WTC11 (cell line): Measurements from ENCODE around the gene RFX3. TPM values are rescaled to one million over a fixed set of nuclear protein-coding genes. Genes with fewer than 3 reads are reported as not detected.

Source experiments
- AFF4 ChIP-seq: sonication (generic); formaldehyde crosslinking; IDR thresholded peaks from 2 replicates; pipeline ENCODE4 v1.8.1; 2023; ENCODE audit warnings: mild to moderate bottlenecking, missing genetic modification reagents, borderline replicate concordance
- ARID4B ChIP-seq: sonication (generic); formaldehyde crosslinking; IDR thresholded peaks from 2 replicates; pipeline ENCODE4 v1.8.0; 2023; ENCODE audit warnings: missing genetic modification reagents, mild to moderate bottlenecking, borderline replicate concordance
- CREB1 ChIP-seq: sonication (generic); formaldehyde crosslinking; IDR thresholded peaks from 2 replicates; pipeline ENCODE4 v1.8.0; 2023; ENCODE audit warnings: mild to moderate bottlenecking, missing genetic modification reagents
- FOXP4 ChIP-seq: sonication (generic); formaldehyde crosslinking; IDR thresholded peaks from 2 replicates; pipeline ENCODE4 v1.8.0; 2022; ENCODE audit warnings: mild to moderate bottlenecking, missing genetic modification reagents
- GTF2I ChIP-seq: fragments of 250-450 bp; sonication (Bioruptor Pico); conservative IDR thresholded peaks from 2 replicates; pipeline ENCODE4 v1.4.0; 2021; ENCODE audit warnings: mild to moderate bottlenecking
- MLX ChIP-seq: sonication (generic); formaldehyde crosslinking; IDR thresholded peaks from 2 replicates; pipeline ENCODE4 v1.8.1; 2023; ENCODE audit warnings: mild to moderate bottlenecking, missing genetic modification reagents, moderate library complexity
- MYBL2 ChIP-seq: sonication (generic); formaldehyde crosslinking; IDR thresholded peaks from 2 replicates; pipeline ENCODE4 v1.8.1; 2023; ENCODE audit warnings: mild to moderate bottlenecking, moderate library complexity, missing genetic modification reagents
- NR1H2 ChIP-seq: sonication (generic); formaldehyde crosslinking; IDR thresholded peaks from 2 replicates; pipeline ENCODE4 v1.9.0; 2021; ENCODE audit warnings: mild to moderate bottlenecking, moderate library complexity, missing genetic modification reagents
- NR2C2 ChIP-seq: sonication (generic); formaldehyde crosslinking; IDR thresholded peaks from 2 replicates; pipeline ENCODE4 v1.8.0; 2022; ENCODE audit warnings: mild to moderate bottlenecking, missing genetic modification reagents
- RELA ChIP-seq: sonication (generic); formaldehyde crosslinking; IDR thresholded peaks from 2 replicates; pipeline ENCODE4 v1.8.1; 2022; ENCODE audit warnings: missing genetic modification reagents, mild to moderate bottlenecking, borderline replicate concordance
- RORB ChIP-seq: fragments of 250-450 bp; sonication (Bioruptor Pico); IDR thresholded peaks from 2 replicates; pipeline ENCODE4 v1.9.0; 2021; ENCODE audit warnings: mild to moderate bottlenecking
- STAT6 ChIP-seq: sonication (generic); formaldehyde crosslinking; conservative IDR thresholded peaks from 2 replicates; pipeline ENCODE4 v1.8.1; 2023; ENCODE audit warnings: mild to moderate bottlenecking, low read depth, missing genetic modification reagents, moderate library complexity
- USF2 ChIP-seq: sonication (generic); formaldehyde crosslinking; IDR thresholded peaks from 2 replicates; pipeline ENCODE4 v1.8.1; 2023; ENCODE audit warnings: mild to moderate bottlenecking, missing genetic modification reagents, moderate library complexity
- ZBTB43 ChIP-seq: sonication (generic); formaldehyde crosslinking; IDR thresholded peaks from 2 replicates; pipeline ENCODE4 v1.8.1; 2023; ENCODE audit warnings: mild to moderate bottlenecking, missing genetic modification reagents
- ZMAT4 ChIP-seq: fragments of 250-450 bp; sonication (Bioruptor Pico); IDR thresholded peaks from 2 replicates; pipeline ENCODE4 v1.9.0; 2021; ENCODE audit warnings: mild to moderate bottlenecking
- ZNF317 ChIP-seq: sonication (generic); formaldehyde crosslinking; IDR thresholded peaks from 2 replicates; pipeline ENCODE4 v1.8.1; 2023; ENCODE audit warnings: low read depth, mild to moderate bottlenecking, moderate library complexity, missing genetic modification reagents, borderline replicate concordance
- ZNF423 ChIP-seq: fragments of 250-450 bp; sonication (Bioruptor Pico); IDR thresholded peaks from 2 replicates; pipeline ENCODE4 v2.1.2; 2022; ENCODE audit warnings: mild to moderate bottlenecking, moderate library complexity
- ZSCAN18 ChIP-seq: fragments of 250-450 bp; sonication (Bioruptor Pico); IDR thresholded peaks from 2 replicates; pipeline ENCODE4 v2.1.2; 2022; ENCODE audit warnings: mild to moderate bottlenecking, moderate library complexity
- total RNA-seq: library from RNA; stranded (reverse); gene quantifications from 3 replicates; pipeline ENCODE4 v1.2.3, GENCODE V29; 2021

Gene RFX3
- total RNA-seq, 1 experiment from 2014 or later = 13.7 TPM

GRCh38 chr9:3526165-3526996, 580 bp upstream of the RFX3 start (continued):
- TF ChIP-seq ZSCAN18 (CRISPR knock-in tag) (no peak), GTF2I (CRISPR knock-in tag) (no peak), CREB1 (CRISPR knock-in tag) (0 out of 2 replicates have a peak, but pooled peaks have one; percentile 14), AFF4 (CRISPR knock-in tag) (peak; percentile 95), MYBL2 (CRISPR knock-in tag) (0 out of 2 replicates have a peak, but pooled peaks have one; percentile 29), ARID4B (0 out of 2 replicates have a peak, but pooled peaks have one; percentile 1), ZNF423 (CRISPR knock-in tag) (no peak), FOXP4 (CRISPR knock-in tag) (peak; percentile 88), ZNF317 (CRISPR knock-in tag) (no peak), ZMAT4 (no peak), RELA (no peak), NR1H2 (CRISPR knock-in tag) (no peak), RORB (no peak), NR2C2 (no peak), USF2 (CRISPR knock-in tag) (no peak; the same call in none of the 2 replicates), STAT6 (0 out of 2 replicates have a peak, but pooled peaks have one; percentile 53), MLX (CRISPR knock-in tag) (no peak), ZBTB43 (CRISPR knock-in tag) (no peak; the same call in 1 of the 2 replicates)
